Kidney capillary endothelial cell (primary cell): ENCODE data around the gene CAPNS2.
A peak's percentile ranks its signal among the peaks of the same experiment; 100 is the strongest.

Experiments used
- DNase-seq: peaks from one replicate; pipeline ENCODE4 v3.0.0-alpha.2; 2018; ENCODE audit warnings: low spot score

CAPNS2 gene

GRCh38 chr16:55566432-55567175 is at the start of gene CAPNS2:
Gene CAPNS2, plus strand, starts transcription at chr16:55566684. Its CDS starts 73 bp downstream, at chr16:55566757.
- no peak for DNase-seq

- DNase-seq, result no peak
Observed at GRCh38 chr16:55521792-55522191, 44.7 kb upstream of the CAPNS2 start.

DNA sequence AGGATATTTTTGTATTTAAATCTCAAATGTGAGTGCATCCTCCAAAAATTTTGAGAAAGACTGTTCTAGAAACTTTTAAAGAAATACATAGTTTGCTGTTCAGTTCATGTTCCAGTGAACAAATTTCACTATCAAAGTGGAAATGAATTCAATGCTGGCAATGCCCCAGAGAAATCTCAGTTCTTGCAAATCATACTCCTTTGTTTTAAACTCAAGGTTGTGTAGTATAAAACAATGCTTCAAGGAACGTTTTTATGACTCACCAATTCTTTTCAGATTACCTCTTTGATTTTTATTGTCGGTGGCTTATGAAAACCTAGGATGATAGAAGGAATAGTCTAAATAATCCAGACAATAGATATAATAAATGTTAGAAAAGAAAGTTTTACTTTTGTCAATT is 40.0 kb upstream of the CAPNS2 start:
- DNase-seq, result peak; percentile 65

DNA sequence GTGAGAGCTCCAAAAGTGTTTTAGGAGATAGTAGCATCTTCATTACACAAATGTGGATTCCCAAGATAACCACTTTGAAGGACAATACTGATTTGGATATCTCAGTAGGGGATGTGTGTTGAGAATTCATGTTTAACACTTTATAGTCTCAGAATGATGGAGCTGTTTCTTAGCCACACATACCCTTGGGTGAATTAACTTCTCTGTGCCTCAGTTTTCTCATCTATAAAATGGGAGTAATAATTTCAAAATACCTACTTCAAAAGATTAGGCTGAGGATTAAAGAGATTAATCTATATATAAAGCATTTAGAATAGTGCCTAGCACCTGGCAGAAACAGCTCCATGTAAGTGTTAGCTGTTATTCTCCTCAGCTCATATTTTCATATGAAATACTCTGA is 38.6 kb upstream of the CAPNS2 start:
- no peak for DNase-seq

DNA sequence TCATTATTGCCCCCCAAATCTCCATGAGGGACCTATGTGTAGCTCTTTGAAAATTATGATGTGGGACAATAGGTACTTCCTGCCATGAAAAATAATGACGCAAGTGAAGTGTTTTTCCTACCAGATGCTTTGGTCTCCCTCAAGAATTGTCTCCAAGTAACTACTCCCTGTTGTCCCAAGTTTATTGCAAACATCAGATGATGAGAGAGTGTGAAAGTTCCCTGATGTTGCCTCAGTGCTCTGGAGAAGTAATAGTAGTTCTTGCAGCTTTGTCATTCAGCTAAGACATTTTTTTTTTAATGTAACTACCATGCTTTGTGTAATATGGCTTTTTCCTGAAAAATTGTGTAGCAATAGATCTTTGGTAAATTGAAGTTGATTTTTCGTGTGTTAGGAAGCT is 37.5 kb upstream of the CAPNS2 start:
- DNase-seq, result no peak

DNA sequence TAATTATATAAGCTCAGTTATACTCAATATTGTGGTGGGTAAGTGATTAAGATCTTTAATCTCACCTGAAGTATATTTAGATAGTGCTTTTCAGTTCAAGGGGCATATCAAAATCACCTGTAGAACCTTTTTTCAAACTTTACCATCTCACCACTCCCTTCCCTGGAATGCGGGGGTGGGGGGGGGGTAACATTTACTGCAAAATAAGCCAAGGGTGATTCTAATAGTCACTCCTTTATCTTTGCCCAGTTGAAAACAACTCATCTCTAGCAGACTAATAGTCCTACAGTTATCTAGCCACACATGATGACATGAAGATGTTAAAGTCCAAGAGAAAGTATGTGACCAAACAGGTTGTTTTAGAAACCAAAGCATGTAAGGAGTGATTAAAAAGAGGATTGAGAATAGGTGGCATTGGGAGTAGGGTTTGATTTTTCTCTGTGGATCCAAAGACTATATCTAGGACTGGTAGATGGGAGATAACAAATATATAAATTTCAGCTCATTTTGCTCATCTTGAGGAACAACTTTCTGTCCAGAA is 36.1 kb upstream of the CAPNS2 start:
- no peak for DNase-seq

GRCh38 chr16:55532227-55532626 is 34.3 kb upstream of the CAPNS2 start:
- DNase-seq, result no peak

- no peak for DNase-seq
Observed at GRCh38 chr16:55534756-55535155, 31.7 kb upstream of the CAPNS2 start.

DNA sequence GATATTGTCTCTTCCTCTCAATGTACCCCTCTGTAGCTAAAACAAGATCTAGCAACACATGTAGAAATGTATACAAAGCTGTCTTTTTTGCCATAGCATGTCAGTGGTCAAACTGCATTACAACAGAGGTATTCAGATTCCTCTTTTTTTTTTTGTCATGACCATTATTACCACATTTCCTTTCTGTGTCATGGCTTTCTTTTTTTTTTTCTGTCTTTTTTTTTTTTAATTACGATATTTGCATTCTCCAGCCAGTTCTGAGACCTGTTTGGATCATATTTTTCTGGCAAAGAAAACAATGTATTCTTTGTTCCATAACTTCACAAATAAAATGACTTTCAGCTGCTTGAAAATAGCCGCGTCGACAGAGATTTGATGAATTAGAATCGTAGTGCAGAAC is 27.4 kb upstream of the CAPNS2 start:
- DNase-seq, result no peak

DNA sequence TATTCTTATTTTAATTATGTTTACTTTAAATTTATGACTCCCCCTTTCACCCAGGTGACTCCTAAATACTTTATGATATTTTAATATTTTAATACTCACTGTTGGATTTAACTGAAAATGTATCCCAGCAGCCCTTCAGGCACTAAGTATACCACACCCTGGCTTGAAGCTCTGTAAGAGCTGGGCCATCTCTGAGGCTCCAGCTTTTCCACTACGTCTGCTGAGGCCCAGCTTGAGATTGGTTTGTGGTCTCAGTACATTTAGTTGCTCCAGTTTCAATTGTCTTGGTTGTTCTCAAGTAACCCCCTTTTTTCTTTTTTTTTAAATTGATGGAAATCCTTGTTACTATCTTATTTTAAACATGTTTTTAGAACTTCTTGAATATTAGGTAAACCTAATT is 27.0 kb upstream of the CAPNS2 start:
- DNase-seq, result no peak

DNA sequence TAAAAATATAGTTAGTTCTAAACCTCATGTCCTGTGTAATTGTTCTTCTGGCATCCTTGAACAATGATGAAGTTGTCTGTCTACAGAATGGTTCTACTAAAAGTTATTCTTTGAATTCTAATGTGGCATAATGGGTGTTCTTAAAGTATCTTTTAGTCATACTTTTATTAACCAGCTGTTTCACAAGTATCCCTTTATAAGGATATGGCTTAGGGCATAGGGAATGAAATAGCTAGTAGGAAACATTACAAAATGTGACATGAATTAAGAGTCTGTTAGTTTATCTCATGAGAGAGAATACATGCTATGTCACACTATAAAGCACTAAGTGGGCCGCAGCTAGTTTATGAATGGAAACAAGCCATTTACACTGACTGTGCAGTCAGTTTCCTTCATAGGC is 26.3 kb upstream of the CAPNS2 start:
- DNase-seq, result no peak

DNA sequence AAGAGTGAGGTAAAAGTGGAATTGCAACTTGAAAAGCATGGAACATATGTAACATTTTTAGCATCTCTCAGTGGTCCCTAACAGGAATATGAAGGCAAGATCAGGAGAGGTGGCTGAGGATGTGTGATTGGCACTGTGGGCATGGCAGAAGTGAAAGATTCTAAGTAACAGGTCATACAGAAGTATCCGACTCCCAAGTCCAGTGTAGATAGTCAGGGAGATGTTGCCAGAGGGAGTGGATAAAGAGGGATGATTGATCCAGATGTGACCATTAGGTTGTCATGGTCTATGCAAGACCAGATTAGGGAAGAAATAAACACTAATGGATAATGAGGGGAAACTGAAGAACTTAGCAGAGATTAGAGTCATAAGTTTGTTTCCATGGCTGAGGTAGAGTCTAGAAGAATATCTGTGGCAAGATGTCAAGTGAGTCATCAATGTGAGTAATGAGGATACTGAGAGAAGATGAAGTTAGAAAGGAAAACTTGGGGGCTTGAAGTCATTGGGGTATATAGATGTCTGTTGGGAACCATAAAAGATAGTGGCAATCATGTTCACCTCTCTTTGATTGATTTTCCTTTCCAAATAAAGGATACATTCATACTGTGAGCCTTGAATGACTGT is 23.9 kb upstream of the CAPNS2 start:
- DNase-seq, result peak; percentile 38

DNA sequence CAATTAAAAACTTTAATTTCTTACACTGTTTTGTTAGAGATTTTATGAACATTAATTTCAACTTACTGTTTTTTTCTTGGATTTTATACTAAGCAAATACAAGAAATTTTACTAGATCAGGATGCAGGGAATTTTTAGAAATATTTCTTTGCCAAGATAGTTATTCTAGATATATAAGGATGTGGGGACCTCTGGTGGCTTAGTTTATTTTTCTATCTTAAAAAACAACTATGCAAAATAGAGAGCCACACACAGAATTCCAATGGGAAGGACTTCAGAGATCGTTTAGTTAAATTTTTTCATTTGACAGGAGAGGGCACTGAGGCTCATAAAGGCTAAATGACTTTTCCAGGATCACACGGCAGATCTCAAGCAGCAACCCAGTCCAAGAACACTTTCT is 23.0 kb upstream of the CAPNS2 start:
- peak; percentile 44 for DNase-seq

DNA sequence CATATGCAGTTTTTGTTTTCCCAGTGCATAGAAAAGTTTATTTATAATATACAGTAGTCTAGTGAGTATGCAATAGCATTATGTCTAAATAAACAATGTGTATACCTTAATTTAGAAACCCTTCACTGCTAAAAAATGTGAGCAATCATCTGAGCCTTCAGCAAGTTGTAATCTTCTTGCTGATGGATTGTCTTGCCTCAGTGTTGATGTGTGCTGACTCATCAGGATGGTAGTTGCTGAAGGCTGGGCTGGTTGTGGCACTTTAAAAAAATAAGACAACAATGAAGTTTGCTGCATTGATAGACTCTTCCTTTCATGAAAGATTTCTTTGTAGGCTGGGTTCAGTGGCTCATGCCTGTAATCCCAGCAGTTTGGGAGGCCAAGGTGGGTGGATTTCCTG is 13.9 kb upstream of the CAPNS2 start:
- peak; percentile 73 for DNase-seq

GRCh38 chr16:55555436-55555835 is 11.0 kb upstream of the CAPNS2 start:
- DNase-seq, result no peak

DNA sequence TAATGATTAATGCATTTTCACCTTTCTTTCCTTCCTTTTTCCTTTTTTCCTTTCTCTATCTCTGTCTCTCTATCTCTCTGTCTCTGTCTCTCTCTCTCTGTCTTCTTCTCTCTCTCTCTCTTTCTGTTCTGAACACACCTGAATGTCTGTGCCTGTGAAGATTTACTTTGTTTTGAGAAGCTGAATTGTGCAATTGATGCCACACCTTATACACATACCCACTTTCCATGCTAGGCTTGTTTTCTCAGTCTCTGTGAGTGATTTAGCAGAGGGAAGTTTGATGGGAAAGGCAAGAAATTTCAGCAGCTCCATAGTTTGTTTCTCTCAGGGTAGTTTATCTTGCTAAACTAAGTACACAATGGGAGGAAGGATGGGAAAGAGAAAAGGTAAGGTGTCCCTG is 9.3 kb upstream of the CAPNS2 start:
- no peak for DNase-seq

- DNase-seq, result no peak
Observed at GRCh38 chr16:55559233-55559632, 7.3 kb upstream of the CAPNS2 start.

DNA sequence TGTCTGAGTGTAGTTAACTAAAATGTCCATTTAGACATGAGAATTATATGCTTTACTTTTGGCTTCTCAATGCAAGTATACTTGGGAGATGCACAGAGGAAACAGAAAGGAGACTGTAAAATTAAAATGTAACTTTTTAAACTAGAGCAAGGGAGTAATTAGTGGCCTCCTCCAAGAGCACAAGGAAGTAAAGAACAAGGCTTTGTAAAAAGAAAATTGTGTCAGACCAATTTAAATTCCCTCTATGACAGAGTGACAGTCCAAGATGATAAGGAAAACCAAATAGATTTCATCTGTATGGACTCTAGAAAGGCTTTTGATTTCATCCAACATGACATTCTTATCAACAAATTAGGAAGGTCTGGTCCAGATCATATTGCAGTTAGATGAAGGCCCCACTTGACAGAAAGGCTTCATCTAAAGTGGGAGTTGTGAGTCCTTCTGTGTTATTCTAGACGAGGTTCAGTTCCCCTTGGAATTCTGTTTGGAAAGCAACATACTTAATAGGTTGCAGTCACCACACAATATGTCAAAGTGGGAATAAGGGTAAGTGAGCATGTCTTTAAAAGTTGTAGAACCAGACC is 6.5 kb upstream of the CAPNS2 start:
- no peak for DNase-seq

DNA sequence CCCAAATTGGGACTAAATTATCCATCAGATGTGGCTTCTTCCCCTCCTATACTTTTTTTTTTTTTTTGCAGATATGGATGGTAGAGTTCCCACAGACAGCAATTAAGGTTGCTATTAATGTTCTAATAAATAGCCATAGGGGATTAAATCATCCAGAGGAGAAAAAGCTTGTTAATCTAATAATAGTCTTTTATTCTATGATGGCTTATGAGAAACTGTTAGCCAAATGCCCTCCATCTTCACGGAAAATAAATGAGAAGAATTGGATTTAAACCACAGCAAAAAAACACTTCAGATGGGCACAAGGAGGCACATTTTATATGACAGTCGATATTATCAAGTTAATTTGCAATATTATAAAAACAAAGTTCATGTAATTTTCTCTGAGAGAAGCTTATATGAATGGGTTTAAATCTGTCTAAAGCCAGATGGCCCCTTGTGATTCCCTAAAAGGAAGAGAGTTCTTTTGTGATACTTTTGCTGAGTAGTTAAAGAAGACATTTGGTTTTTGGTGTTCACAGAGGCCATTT is 5.1 kb upstream of the CAPNS2 start:
- no peak for DNase-seq

DNA sequence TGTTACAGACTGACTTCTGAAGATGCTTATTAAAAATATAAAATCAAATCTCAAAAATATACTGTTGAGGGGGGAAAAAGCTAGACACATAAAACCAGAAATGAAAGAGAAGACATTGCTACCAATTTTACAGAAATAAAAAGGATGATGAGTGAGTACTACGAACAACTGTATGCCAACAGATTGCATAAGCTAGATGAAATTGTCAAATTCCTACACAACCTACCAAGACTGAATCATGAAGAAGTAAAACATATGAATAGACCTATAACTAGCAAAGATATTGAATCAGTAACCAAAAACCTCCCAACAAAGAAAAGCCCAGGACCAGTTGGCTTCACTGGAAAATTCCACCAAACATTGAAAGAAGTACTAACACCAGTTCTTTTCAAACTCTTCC is 3.5 kb upstream of the CAPNS2 start:
- no peak for DNase-seq

DNA sequence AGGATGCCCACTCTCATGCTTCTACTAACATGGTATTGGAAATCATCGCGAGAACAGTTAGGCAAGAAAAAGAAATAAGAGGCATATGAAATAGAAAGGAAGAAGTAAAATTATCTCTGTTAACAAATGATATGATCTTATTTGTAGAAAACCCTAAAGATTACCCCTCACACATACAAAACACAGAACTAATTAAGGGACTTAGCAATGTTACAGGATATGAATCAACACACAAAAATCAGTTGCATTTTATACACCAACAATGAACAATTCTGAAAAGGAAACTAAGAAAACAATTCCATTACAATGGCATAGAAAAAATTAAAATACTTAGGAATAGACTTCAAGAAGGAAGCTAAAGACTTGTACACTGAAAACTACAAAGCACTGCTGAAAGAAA is 2.7 kb upstream of the CAPNS2 start:
- DNase-seq, result peak; percentile 80

GRCh38 chr16:55565086-55565485 is 1.4 kb upstream of the CAPNS2 start:
- DNase-seq, result no peak

GRCh38 chr16:55567382-55567781 is 898 bp downstream of the CAPNS2 start:
- DNase-seq, result no peak
